Muscle layer of colon (tissue), 2 donors: ENCODE measurements around the gene MAGEB1.

Source experiments
- H3K27ac ChIP-seq: one replicate; pipeline ENCODE4 v1.7.0; 2013; ENCODE audit warnings: low read depth, mild to moderate bottlenecking, low read length, moderate library complexity
- H3K27me3 ChIP-seq, 2 donors: one replicate each; pipeline ENCODE4 v1.7.0; 2013; ENCODE audit warnings: low read length in 2 of 2, mild to moderate bottlenecking in 2 of 2; ENCODE audit not compliant: insufficient read depth in 2 of 2, control insufficient read depth in 1 of 2
- H3K36me3 ChIP-seq: one replicate; pipeline ENCODE4 v1.7.0; 2013; ENCODE audit warnings: mild to moderate bottlenecking, low read length; ENCODE audit not compliant: insufficient read depth
- H3K4me1 ChIP-seq: one replicate; pipeline ENCODE4 v1.7.0; 2013; ENCODE audit warnings: mild to moderate bottlenecking, low read length; ENCODE audit not compliant: insufficient read depth
- H3K4me3 ChIP-seq, 2 donors: one replicate each; pipeline ENCODE4 v1.7.0; 2013; ENCODE audit warnings: low read length in 2 of 2, low read depth in 1 of 2, mild to moderate bottlenecking in 1 of 2, moderate library complexity in 1 of 2
- H3K9ac ChIP-seq: one replicate; pipeline ENCODE4 v1.7.0; 2013; ENCODE audit warnings: low read length
- H3K9me3 ChIP-seq: one replicate; pipeline ENCODE4 v1.7.0; 2013; ENCODE audit warnings: mild to moderate bottlenecking, low read length
- donor health status: abdominal sarcoma.
- donor health status: Adenocarcinoma of cecum.

Gene MAGEB1

DNA sequence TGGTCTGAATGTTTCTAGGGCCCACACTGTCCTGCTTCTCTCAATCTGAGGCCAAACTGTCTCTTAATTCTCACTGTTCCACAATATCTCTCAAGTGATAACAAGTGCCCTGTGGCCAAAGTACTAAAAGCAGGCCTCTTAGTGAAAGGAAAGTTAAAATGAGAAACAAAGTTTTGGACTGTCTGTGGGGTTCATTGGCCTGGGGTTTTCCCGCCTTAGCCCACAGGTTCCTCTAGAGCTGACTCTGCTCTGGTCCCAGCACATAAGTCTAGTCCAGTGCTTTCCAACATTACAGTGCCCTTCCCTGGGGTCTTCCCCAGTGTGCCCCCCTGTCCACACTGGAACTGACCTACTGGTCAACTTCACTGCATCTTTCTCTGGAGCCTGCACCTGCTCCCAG is 6.3 kb downstream of the MAGEB1 start:
- Histone ChIP-seq H3K27ac (no peak overlapping the region), H3K9ac (no peak overlapping the region), H3K36me3 (no peaks in the 10 kb centered on the region), H3K4me3 (no peak overlapping the region), H3K27me3 (no peaks in the 10 kb centered on the region), H3K4me1 (no peaks in the 10 kb centered on the region), H3K9me3 (no peaks in the 10 kb centered on the region)

DNA sequence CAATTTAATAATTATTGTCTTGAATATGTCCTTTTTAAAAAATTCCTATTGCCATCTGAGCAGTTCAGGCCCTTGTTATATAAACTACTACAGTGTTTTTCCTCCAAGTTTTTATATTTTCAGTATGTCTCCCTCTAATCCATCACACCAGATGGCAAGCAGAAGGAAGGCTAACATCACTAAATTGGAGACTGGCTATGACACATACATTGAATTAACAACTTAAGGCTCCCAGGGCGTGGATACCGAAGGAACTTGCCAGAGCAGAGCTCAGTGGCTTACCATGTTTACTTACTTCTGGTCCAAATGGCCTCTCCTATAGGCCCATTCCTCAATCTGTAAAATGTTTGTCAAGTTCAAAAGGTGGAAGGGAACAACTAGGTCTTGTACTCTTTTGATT is 13.0 kb downstream of the MAGEB1 start:
- no peaks in the 10 kb centered on the region for H3K9me3 ChIP-seq

DNA sequence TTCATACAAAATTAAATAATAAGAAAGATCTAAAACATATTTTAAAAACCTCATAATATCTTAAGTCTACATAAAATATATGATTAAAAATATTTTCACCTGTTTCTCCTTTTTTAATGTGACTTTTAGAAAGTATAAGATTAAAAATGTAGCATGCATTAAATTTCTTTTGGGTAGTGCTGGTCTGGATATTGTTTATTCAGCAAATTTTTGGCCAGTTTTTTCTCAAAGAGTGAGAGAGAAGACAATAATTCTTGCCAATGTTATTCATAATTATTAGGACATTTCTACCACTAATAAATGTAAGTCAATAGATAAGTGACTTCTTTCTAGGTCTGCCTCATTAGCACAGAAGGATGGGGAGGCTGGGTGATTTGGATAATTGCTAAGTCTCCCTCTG is 14.1 kb downstream of the MAGEB1 start:
- H3K9ac ChIP-seq, result no peak overlapping the region
- H3K4me1 ChIP-seq, result no peaks in the 10 kb centered on the region
- no peak overlapping the region for H3K27ac ChIP-seq
- H3K27me3 ChIP-seq, result no peaks in the 10 kb centered on the region
- H3K36me3 ChIP-seq, result no peaks in the 10 kb centered on the region
- H3K9me3 ChIP-seq, result no peaks in the 10 kb centered on the region
- H3K4me3 ChIP-seq, result no peak overlapping the region

More for the DNA sequence above, 13.0 kb downstream of the MAGEB1 start:
- H3K4me3 ChIP-seq, result no peak overlapping the region
- H3K4me1 ChIP-seq, result no peaks in the 10 kb centered on the region
- H3K36me3 ChIP-seq, result no peaks in the 10 kb centered on the region
- no peaks in the 10 kb centered on the region for H3K27me3 ChIP-seq
- H3K27ac ChIP-seq, result no peak overlapping the region
- H3K9ac ChIP-seq, result no peak overlapping the region

DNA sequence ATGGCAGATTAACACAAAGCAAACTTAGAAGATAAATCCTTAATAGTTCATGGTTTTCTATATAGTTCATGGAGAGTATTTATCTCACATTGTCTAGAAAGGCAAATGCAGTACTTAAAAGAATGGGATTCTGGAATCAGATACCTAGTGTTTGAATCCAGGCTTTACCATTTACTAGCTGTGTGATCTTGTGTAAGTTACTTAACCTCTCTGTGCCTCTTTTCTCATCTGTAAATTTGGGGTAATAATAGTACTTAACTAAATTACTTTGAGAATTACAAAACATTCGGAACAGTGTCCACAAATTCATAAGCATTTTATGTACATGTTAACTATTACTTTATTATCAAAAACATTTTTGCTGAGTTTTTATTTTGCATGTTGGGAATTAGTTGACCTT is 15.8 kb downstream of the MAGEB1 start:
- Histone ChIP-seq H3K27me3 (no peaks in the 10 kb centered on the region), H3K4me1 (no peaks in the 10 kb centered on the region), H3K9ac (no peak overlapping the region), H3K36me3 (no peaks in the 10 kb centered on the region), H3K27ac (no peak overlapping the region), H3K9me3 (no peaks in the 10 kb centered on the region), H3K4me3 (no peak overlapping the region)

DNA sequence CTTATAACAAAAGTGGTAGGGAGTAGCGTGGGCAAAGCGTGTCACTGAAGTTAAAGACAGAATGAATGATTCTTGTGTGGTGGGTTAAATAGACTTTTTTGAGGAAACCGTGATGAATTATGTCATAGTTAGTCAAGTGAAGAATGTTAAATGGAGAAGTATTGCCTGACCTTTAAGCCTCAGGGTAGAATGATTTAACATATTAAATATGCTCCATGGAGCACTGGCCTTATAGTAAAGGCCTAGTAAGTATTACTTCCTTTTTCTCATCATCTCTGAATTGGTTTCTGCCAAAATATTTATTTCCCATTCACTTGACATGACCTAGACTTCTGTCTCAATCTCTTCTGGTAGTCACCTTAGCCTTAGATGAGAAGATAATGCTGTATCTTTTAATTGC is 23.7 kb downstream of the MAGEB1 start:
- Histone ChIP-seq H3K36me3 (no peaks in the 10 kb centered on the region), H3K9ac (no peak overlapping the region)

DNA sequence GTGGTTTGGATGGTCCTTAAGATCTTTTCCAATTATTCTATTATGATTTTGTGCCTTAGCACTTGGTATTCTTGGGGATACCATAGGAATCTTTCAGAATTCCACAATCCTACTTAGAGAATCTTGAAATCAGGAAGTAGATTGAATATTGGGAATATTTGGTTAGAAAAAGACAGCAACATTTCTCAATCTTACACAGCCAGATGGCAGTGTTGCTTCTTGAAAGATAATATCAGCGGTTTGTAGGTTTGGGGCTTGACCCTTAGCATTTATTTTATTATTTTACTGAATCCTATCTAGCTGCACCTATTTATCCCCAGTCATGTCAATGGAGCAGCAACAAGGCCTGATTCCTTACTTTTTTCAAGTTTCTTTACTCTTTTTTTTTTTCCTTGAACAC is 28.6 kb downstream of the MAGEB1 start:
- no peak overlapping the region for H3K4me3 ChIP-seq
- H3K27ac ChIP-seq, result no peak overlapping the region
- no peaks in the 10 kb centered on the region for H3K27me3 ChIP-seq
- H3K4me1 ChIP-seq, result no peaks in the 10 kb centered on the region
- no peak overlapping the region for H3K9ac ChIP-seq
- no peaks in the 10 kb centered on the region for H3K36me3 ChIP-seq
- H3K9me3 ChIP-seq, result no peaks in the 10 kb centered on the region

More for the DNA sequence above, 23.7 kb downstream of the MAGEB1 start:
- Histone ChIP-seq H3K9me3 (no peaks in the 10 kb centered on the region), H3K27ac (no peak overlapping the region), H3K4me1 (no peaks in the 10 kb centered on the region), H3K4me3 (no peak overlapping the region), H3K27me3 (no peaks in the 10 kb centered on the region)

DNA sequence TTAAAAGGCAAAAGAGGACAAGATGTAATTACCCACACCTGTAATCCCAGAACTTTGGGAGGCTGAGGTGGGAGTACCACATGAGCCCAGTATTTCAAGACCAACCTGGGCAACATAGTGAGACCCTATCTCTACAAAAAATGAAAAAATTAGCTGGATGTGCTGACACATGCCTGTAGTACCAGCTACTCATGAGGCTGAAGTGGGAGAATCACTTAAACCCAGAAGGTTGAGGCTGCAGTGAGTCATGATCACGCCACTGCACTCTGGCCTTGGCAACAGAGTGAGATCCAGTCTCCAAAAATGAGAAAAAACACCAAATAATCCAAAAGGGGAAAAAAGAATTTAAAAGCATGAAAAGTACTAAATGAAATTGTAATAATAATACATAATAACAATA is 31.4 kb downstream of the MAGEB1 start:
- Histone ChIP-seq H3K9me3 (no peaks in the 10 kb centered on the region), H3K4me1 (no peaks in the 10 kb centered on the region), H3K36me3 (no peaks in the 10 kb centered on the region), H3K9ac (no peak overlapping the region), H3K4me3 (no peak overlapping the region), H3K27ac (no peak overlapping the region), H3K27me3 (no peaks in the 10 kb centered on the region)

DNA sequence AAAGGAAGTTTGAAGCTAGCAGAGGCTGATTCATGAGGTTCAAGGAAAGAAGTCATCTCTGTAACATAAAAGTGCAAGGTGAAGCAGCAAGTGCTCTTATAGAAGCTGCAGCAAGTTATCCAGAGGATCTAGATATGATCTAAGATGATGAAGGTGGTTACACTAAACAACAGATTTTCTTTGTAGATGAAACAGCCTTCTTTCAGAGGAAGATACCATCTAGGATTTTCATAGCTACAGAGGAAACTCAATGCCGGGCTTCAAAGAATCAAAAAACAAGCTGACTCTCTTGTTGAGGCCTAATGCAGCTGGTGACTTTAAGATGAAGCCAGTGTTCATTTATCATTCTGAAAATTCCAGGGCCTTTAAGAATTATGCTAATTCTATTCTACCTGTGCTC is 33.5 kb downstream of the MAGEB1 start:
- no peaks in the 10 kb centered on the region for H3K4me1 ChIP-seq

DNA sequence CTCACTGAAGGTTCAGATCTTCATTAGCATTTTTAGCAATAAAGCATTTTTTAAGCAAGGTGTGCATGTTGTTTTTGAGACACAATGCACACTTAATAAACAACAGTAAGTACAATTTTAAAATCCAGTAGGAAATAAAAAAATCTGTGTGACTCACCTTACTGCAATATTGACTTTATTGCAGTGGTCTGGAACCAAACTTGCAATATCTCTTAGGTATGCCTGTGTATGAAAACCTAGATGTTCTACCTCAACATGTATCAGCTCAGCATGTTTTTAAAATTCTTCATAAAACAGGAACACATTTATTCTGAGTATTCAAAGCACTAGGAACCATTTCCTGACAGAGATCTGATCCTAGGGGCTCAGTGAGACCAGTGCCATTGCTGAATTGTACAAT is 35.6 kb downstream of the MAGEB1 start:
- Histone ChIP-seq H3K4me3 (no peak overlapping the region), H3K27ac (no peak overlapping the region), H3K36me3 (no peaks in the 10 kb centered on the region), H3K4me1 (no peaks in the 10 kb centered on the region), H3K9ac (no peak overlapping the region), H3K9me3 (no peaks in the 10 kb centered on the region), H3K27me3 (no peaks in the 10 kb centered on the region)

More for the DNA sequence above, 33.5 kb downstream of the MAGEB1 start:
- Histone ChIP-seq H3K36me3 (no peaks in the 10 kb centered on the region), H3K27me3 (no peaks in the 10 kb centered on the region), H3K27ac (no peak overlapping the region), H3K9me3 (no peaks in the 10 kb centered on the region), H3K9ac (no peak overlapping the region), H3K4me3 (no peak overlapping the region)

DNA sequence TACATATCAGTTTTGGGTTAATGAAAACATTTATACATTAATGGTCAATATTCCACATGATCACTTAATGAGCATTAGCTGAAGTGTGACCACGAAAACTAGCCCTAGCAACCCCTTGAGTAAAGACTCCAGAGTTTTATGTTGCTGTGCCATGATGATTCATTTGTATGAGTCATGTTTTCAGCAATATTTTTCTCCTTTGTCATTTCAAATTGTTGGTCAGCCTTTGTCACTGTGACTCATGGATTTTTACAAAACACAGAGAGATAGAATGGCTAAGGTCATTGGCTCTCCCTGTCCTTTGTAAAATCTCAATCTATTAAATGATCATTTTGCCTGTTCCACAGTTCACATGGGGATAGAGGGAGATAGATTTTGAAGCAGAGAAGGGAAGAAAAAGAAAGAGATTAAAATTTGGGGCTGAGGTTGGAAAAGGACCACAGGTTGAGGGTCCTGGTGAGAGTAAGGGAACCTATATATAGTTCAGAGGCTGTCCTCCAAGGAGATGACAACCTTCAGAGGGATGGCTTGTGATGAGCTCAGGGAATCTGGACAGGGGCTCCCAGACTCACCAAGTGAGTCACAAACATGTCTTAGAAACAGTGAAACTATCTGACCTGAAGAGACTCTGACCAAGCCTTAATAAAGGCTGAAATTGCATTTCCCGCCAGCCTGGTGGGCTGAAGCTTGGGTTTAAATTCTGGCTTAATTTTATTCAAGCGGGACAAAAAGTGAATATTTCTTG is 36.7 kb downstream of the MAGEB1 start:
- Histone ChIP-seq H3K36me3 (no peaks in the 10 kb centered on the region), H3K9me3 (no peaks in the 10 kb centered on the region), H3K4me3 (no peak overlapping the region), H3K27ac (no peak overlapping the region), H3K9ac (no peak overlapping the region), H3K27me3 (no peaks in the 10 kb centered on the region), H3K4me1 (no peaks in the 10 kb centered on the region)

DNA sequence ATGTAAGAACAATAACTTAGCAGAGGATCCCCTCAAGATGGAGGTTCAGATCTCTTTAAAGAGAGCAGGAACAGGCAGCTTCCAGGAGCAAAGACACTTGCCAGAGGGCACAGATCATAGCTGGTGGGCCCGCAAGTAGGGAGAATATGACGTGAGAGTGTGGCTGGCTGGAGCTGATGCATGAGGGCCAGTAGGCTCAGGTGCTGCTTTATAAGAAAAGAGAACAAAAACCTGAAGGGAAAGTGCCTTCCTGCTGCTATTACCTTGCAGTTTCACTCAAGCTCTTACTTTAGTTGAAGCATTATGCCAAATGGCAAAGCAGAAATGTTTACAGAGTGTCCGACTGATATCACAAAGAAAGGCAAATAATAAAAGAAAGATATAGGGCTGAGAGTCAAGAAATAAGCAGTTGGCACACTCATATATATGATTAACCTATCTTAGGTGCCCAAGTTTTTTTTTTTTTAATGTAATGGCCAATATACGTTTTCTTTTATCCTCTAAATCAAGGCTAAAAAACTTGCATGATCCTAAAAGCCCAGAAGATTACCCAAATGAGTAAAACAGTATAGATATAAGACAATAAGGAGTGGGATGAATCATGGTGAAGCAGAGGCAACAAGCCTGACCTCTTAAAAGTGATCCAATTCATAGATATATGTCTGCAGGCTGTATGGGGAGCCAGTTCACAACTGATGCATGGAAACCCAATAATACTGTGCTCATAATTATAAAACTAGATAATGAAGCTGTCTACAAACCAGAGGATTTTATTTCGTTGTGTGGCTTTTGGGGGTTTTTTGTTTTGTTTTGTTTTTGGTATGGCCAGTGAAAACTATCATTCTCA is 49.7 kb downstream of the MAGEB1 start:
- Histone ChIP-seq H3K4me1 (no peaks in the 10 kb centered on the region), H3K27me3 (no peaks in the 10 kb centered on the region), H3K27ac (no peak overlapping the region), H3K4me3 (no peak overlapping the region), H3K9ac (no peak overlapping the region), H3K36me3 (no peaks in the 10 kb centered on the region), H3K9me3 (no peaks in the 10 kb centered on the region)
